DND-41 (cell line): Measurements from ENCODE around the gene PLD2.

Experiments used
- EZH2 ChIP-seq: IDR thresholded peaks from 3 replicates; pipeline ENCODE4 v1.6.1; 2012; ENCODE audit warnings: borderline replicate concordance, low read depth, mild to moderate bottlenecking, moderate library complexity, low read length, inconsistent platforms; ENCODE audit not compliant: severe bottlenecking
- TF ChIP-seq, protein P1 (sequence below): IDR thresholded peaks from 2 replicates; pipeline ENCODE4 v1.5.1; 2012; ENCODE audit warnings: borderline replicate concordance, low read length, moderate library complexity, mild to moderate bottlenecking; ENCODE audit not compliant: poor library complexity, severe bottlenecking; ENCODE audit errors: extremely low read depth

DNA sequence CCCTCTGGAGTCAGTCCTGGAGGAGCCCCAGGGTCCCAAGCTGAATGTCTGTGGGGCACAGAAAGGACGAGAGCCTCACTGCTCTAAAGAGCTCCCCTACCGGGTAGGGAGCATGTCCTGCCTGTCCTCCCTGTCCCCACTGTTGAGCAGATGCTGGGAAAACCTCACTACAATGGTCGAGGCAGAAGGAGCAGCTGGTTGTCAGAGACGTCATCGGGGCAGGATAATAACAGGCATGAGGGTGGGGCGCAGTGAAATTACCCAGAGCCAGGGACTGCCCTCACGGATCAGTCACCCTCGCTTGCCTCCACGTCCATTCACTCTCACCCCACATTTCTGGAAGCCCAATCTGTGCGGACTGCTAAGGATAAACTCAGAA lies 34.7 kb upstream of the PLD2 start:
- no peak for TF ChIP-seq EZH2
- TF ChIP-seq, protein P1, sequence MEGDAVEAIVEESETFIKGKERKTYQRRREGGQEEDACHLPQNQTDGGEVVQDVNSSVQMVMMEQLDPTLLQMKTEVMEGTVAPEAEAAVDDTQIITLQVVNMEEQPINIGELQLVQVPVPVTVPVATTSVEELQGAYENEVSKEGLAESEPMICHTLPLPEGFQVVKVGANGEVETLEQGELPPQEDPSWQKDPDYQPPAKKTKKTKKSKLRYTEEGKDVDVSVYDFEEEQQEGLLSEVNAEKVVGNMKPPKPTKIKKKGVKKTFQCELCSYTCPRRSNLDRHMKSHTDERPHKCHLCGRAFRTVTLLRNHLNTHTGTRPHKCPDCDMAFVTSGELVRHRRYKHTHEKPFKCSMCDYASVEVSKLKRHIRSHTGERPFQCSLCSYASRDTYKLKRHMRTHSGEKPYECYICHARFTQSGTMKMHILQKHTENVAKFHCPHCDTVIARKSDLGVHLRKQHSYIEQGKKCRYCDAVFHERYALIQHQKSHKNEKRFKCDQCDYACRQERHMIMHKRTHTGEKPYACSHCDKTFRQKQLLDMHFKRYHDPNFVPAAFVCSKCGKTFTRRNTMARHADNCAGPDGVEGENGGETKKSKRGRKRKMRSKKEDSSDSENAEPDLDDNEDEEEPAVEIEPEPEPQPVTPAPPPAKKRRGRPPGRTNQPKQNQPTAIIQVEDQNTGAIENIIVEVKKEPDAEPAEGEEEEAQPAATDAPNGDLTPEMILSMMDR, result no peak
